Measurements from ENCODE around the gene KRTAP25-1. TPM values are rescaled to one million over a fixed set of nuclear protein-coding genes. Genes with fewer than 3 reads are reported as not detected.

KRTAP25-1 gene
- total RNA-seq, 4 donors from 2014 or later: not detected

DNA sequence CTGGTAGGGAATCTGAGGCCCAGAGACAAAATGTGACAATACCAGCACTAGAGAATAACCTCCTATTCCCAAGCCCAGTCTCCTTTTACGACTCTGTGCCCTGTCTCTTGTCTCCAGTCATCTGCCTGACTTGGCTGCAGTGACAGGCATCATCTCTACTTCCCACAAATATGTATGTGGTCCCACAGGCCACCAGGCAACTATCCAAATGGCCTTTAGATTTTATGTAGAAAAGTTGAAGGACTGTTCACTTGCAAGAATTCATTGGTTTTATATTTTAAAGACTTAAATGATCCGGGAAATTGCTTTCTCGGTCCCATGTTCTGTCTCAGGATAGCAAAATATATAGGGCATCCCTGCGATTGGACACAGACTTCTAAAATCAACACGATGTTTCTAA, 18.2 kb downstream of the KRTAP25-1 start:
- no peak overlapping the region for H3K27ac ChIP-seq

DNA sequence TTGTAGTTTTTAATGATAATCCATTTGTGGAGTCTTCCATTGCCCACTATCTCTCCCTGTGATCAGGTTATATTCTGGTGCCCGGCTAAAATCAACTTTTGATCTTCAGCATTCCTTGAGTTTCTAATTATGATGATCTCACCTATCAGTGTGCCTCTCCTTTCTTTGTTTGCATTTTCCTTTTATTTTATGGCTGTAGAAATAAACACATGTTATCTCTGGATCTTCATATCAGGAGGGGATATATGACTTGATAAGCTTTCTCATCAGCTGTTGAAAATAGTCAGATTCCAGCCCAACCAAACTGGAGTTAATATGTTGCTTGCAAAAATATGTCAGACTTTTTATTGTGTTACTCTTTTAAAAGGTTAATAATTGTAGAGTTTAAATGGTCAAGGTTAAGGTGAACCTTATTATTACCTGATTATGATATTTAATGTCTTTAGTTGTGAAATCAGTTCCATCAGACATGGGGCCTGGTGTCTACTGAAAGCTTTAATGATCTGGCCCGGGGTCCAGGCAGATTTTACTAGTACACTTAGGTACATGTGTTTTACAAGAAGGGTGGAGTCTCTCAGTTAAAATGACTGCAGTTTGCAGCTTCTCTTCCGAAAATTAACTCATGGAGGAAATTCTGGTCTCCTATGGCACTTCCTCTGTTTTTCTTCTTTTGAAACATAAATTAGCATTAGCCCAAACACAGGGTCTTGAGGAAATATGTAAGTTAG, 19.3 kb downstream of the KRTAP25-1 start:
- 60 to 73% methylated on average over 2 to 3 of the region's 3 CpGs for WGBS, 2 donors (ENCODE audit: low coverage in 1 of 2)
- no peak overlapping the region for H3K27ac ChIP-seq
- H3K4me1 ChIP-seq: no peaks in the 10 kb centered on the region
- H3K9me3 ChIP-seq: no peaks in the 10 kb centered on the region
- H3K4me3 ChIP-seq: no peak overlapping the region
- ATAC-seq: no peak
- H3K36me3 ChIP-seq: no peaks in the 10 kb centered on the region
- no peak for TF ChIP-seq POLR2AphosphoS5 (IDR thresholded peaks at IDR 0.05)
- TF ChIP-seq, protein P1, sequence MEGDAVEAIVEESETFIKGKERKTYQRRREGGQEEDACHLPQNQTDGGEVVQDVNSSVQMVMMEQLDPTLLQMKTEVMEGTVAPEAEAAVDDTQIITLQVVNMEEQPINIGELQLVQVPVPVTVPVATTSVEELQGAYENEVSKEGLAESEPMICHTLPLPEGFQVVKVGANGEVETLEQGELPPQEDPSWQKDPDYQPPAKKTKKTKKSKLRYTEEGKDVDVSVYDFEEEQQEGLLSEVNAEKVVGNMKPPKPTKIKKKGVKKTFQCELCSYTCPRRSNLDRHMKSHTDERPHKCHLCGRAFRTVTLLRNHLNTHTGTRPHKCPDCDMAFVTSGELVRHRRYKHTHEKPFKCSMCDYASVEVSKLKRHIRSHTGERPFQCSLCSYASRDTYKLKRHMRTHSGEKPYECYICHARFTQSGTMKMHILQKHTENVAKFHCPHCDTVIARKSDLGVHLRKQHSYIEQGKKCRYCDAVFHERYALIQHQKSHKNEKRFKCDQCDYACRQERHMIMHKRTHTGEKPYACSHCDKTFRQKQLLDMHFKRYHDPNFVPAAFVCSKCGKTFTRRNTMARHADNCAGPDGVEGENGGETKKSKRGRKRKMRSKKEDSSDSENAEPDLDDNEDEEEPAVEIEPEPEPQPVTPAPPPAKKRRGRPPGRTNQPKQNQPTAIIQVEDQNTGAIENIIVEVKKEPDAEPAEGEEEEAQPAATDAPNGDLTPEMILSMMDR (IDR thresholded peaks at IDR 0.05): no peak
- no peak for TF ChIP-seq POLR2A (IDR thresholded peaks at IDR 0.05)
- TF ChIP-seq EP300 (IDR thresholded peaks at IDR 0.05): no peak
- H3K27me3 ChIP-seq: no peaks in the 10 kb centered on the region

More for the DNA sequence above, 18.2 kb downstream of the KRTAP25-1 start:
- no peak overlapping the region for H3K4me3 ChIP-seq
- H3K9me3 ChIP-seq: no peaks in the 10 kb centered on the region
- no peaks in the 10 kb centered on the region for H3K27me3 ChIP-seq
- ATAC-seq: no peak
- H3K36me3 ChIP-seq: no peaks in the 10 kb centered on the region
- no peak for TF ChIP-seq EP300 (IDR thresholded peaks at IDR 0.05)
- TF ChIP-seq, protein P1 (IDR thresholded peaks at IDR 0.05): no peak
- no peak for TF ChIP-seq POLR2A (IDR thresholded peaks at IDR 0.05)
- TF ChIP-seq POLR2AphosphoS5 (IDR thresholded peaks at IDR 0.05): no peak
- WGBS, 2 donors (ENCODE audit: low coverage in 1 of 2): 60 to 77% methylated on average over 5 of the region's 5 CpGs
- H3K4me1 ChIP-seq: no peaks in the 10 kb centered on the region

DNA sequence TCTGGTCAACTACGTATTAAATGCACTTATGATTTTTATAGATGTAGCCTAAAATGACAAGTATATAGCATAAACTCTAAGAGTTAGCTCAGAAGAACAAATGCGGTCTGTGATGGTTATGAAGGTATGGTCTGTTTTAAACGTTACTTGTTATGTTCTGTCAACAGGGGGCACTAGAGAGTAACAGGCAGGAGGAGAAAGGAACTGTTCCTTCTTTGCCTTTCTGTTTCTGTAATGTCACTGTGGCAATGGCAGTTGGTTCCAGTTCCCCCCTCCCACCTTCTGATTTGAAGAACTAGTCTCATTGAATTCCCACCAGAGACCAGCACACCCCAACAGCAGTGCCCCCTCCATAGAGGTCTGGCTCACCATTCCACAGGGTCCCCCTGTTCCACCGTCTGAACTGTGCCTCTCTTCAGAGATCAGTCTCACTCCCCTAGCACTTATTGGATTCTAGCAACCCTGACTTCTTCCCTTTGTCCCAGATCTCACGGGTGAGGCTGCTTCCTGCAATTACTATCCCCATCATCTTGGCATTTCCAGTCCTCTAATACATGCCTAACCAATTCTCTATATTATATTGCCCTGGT, 20.6 kb downstream of the KRTAP25-1 start:
- WGBS, 2 donors (ENCODE audit: low coverage in 1 of 2): 58 to 66% methylated on average over 5 of the region's 5 CpGs
- H3K27ac ChIP-seq: no peak overlapping the region
- H3K36me3 ChIP-seq: no peaks in the 10 kb centered on the region
- H3K4me3 ChIP-seq: no peak overlapping the region
- no peaks in the 10 kb centered on the region for H3K4me1 ChIP-seq
- ATAC-seq: no peak
- TF ChIP-seq EP300 (IDR thresholded peaks at IDR 0.05) (no peak), POLR2A (IDR thresholded peaks at IDR 0.05) (no peak), POLR2AphosphoS5 (IDR thresholded peaks at IDR 0.05) (no peak)
- TF ChIP-seq, protein P1 (IDR thresholded peaks at IDR 0.05): no peak
- H3K9me3 ChIP-seq: no peaks in the 10 kb centered on the region
- H3K27me3 ChIP-seq: no peaks in the 10 kb centered on the region

DNA sequence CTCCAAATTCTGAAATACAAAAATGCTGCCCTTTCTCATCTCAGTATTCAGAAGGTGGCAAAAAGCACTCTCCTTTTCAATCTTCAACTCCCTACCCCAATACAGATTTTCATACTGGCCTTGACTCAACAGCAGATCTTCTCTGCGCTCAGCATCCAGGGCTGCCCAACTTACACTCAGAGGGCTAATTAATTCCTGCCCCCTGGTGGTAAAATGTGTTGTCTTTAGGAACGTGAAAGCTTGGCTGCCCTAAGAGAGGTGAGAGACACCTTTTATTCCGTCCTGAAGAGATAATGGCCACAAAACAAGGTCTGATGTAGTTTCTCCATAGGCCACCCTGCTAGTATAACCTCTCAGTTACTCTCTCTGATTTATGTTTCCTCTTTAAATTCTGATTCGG, 31.5 kb downstream of the KRTAP25-1 start:
- WGBS, 2 donors (ENCODE audit: low coverage in 1 of 2): 64% methylated on average over 4 of the region's 4 CpGs; no CpG with 5 or more reads in 1 of the 2 donors
- Histone ChIP-seq H3K9me3 (no peaks in the 10 kb centered on the region), H3K4me3 (no peak overlapping the region), H3K27me3 (no peaks in the 10 kb centered on the region), H3K4me1 (no peaks in the 10 kb centered on the region), H3K36me3 (no peaks in the 10 kb centered on the region), H3K27ac (no peak overlapping the region)
- no peak for ATAC-seq
- TF ChIP-seq, protein P1 (IDR thresholded peaks at IDR 0.05): no peak
- TF ChIP-seq EP300 (IDR thresholded peaks at IDR 0.05) (no peak), POLR2A (IDR thresholded peaks at IDR 0.05) (no peak), POLR2AphosphoS5 (IDR thresholded peaks at IDR 0.05) (no peak)

DNA sequence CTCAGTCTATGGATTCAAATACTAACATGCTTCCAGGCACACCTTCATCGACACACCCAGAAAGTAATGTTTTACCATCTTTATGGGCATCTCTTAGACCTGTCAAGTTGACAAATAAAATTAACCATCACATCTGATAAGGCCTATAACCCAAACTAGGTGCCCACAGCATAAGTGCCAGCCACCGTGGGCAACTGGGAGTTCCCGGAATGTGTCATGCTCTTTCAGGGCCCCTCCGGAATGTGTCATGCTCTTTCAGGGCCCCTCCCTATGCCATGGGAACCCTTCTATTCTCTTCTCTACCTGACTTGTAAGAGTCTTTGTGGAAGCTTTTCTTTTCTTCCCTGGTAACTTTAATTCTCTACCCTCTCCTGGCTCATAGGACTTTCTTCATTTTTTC, 33.2 kb downstream of the KRTAP25-1 start:
- WGBS, 2 donors (ENCODE audit: low coverage in 1 of 2): 84 to 96% methylated on average over 3 to 4 of the region's 4 CpGs

More for the DNA sequence above, 33.2 kb downstream of the KRTAP25-1 start:
- H3K9me3 ChIP-seq: no peaks in the 10 kb centered on the region
- H3K4me3 ChIP-seq: no peak overlapping the region
- no peaks in the 10 kb centered on the region for H3K27me3 ChIP-seq
- no peaks in the 10 kb centered on the region for H3K36me3 ChIP-seq
- no peaks in the 10 kb centered on the region for H3K4me1 ChIP-seq
- TF ChIP-seq, protein P1 (IDR thresholded peaks at IDR 0.05): no peak
- TF ChIP-seq EP300 (IDR thresholded peaks at IDR 0.05) (no peak), POLR2AphosphoS5 (IDR thresholded peaks at IDR 0.05) (no peak), POLR2A (IDR thresholded peaks at IDR 0.05) (no peak)
- no peak for ATAC-seq
- H3K27ac ChIP-seq: no peak overlapping the region

Data from gastroesophageal sphincter (tissue), 4 donors.